GM19099 (cell line): ENCODE results near the gene DIAPH1.

Experiments
- POLR2A ChIP-seq: IDR thresholded peaks from 3 replicates; pipeline ENCODE4 v1.6.1; 2011; ENCODE audit warnings: low read depth; ENCODE audit not compliant: insufficient read length; ENCODE audit errors: extremely low read depth

The DIAPH1 gene

DNA sequence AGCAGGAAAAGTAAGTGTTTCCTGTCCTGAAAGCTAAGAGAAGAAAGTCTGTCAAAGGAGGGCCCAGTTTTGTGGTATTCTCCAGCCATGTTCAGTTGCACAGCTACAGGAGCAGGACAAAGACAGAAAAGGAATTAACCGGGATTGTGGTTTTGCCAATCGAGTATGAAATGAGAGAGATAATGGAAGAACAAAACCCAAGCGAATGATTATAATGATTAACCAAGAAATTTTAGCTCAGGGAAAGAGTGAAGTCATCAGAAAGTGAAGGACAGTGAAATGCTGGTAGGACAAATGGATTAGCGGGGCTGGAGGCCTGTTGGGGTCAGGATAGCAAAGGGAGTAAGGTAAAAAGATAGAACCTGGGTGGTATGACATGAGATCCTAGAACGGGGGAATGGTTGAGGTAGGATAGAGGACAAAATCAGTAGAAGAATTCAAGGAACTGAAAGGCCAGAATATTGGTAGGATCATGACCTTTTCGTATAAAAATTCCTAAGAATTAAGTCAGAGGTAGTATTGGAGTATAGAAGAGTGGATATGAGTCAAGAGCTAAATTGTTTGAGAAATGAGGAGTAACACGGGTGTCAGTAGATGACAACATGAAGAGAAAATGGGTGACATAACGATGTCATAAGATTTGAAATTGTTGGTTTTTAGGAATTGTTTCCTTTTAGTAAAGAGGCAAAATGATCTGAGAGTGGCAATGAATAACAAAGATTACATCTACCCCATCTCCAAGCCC, 52.8 kb downstream of the DIAPH1 start:
- no peak for TF ChIP-seq POLR2A

- TF ChIP-seq POLR2A, result no peak
These were observed 54.5 kb downstream of the DIAPH1 start for GRCh38 chr5:141564216-141564692.

- TF ChIP-seq POLR2A, result no peak
These were observed 57.9 kb downstream of the DIAPH1 start for GRCh38 chr5:141560725-141561483.

GRCh38 chr5:141560151-141560550, 58.6 kb downstream of the DIAPH1 start:
- no peak for TF ChIP-seq POLR2A

DNA sequence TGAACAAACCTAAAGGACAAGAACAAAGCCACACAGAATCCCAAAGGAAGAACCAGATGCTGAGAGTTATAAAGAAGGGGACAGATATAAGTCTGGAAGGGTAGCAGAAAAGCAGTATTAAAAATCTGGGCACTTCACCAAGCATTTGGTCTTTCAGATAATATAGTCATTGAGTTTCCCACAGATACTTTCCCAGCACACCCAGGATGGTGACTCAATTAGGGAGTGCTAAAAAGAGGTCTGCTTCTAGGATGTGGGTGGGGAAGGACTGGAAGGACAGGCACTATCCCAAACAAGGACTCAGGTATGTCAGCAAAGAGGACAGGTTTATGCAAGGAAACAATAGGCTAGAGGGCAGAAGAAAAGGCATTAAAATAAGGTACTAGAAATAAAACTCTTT, 59.3 kb downstream of the DIAPH1 start:
- TF ChIP-seq POLR2A, result no peak

DNA sequence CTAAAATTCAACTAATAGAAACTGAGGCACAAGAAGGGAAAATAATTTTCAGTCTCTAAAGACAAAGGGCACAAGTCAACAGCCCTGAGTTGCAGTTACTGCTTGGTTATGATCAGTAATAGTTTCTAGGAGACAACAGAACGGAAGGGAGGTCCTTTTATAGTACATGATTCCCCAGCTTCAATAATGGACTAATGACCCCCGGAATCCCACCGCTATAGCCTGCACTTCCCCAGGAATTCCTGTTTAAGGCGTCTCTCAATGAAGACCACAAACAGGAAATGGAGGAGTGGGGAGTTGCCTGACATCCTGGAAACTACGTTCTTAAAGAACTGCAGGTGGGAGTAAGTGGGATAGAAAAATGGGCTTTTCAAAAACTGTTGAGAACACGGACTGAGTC, 60.6 kb downstream of the DIAPH1 start:
- no peak for TF ChIP-seq POLR2A

GRCh38 chr5:141557681-141558136, 61.1 kb downstream of the DIAPH1 start:
- TF ChIP-seq POLR2A, result no peak

DNA sequence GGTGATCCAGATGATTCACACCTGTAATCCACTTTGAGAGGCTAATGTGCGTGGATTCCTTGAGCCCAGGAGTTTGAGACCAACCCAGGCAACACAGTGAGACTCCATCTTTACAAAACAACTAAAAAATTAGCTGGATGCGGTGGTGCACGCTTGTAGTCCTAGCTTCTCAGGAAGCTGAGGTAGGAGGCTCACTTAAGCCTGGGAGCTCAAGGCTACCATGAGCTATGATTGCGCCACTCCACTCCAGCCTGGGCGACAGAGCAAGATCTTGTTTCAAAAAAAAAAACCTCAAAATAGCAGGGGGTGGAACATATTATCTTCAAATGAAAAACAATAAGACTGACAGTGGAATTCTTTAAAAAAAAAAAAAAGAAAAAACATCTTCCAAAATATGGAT, 70.9 kb downstream of the DIAPH1 start:
- TF ChIP-seq POLR2A, result no peak

DNA sequence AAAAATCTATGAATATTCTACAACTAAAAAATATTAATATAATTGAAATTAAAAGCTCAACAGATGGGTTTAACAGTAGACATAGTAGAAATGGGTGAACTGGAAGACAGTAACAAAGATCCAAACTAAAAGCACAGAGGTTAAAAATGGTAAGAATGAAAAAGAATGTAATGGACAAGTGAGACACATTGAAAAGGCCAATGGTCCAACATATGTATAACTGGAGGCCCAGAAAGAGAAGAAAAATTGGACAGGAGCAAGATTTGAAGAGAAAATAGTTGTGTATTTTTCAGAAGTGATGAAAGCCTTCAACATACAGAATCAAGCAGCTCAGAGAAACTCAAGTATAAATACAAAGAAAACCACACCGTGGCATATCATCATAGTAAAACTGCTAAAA, 71.3 kb downstream of the DIAPH1 start:
- no peak for TF ChIP-seq POLR2A

GRCh38 chr5:141543053-141543452, 75.7 kb downstream of the DIAPH1 start:
- TF ChIP-seq POLR2A, result no peak

DNA sequence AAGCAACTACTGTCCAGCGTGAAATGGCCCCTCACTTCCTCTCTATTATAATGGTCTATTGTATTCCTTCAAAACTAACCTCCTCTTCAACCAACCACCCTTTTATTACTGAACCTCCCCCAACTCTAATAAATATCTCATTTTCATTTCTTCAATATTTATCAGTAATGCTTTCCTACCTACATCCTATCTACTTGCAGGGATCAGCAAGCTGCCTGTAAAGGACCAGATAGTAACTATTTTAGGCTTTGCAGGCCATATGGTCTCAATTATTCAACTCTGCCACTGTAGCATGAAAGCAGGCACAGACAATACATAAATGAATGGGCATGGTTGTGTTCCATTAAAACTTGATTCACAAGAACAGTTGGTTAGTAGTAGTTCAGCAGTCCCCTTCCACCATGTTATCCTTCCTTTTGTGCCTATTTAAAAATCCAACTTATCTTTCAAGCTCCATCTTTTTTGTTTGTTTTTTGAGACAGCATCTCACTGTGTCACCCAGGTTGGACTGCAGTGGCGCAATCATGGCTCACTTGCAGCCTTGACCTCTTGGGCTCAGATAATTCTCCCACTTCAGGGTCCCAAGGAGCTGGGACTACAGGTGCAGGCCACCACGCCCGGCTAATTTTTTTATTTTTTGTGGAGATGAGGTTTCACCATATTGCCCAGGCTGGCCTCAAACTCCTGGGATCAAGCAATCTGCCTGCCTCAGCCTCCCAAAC, 84.1 kb downstream of the DIAPH1 start:
- TF ChIP-seq POLR2A, result no peak

DNA sequence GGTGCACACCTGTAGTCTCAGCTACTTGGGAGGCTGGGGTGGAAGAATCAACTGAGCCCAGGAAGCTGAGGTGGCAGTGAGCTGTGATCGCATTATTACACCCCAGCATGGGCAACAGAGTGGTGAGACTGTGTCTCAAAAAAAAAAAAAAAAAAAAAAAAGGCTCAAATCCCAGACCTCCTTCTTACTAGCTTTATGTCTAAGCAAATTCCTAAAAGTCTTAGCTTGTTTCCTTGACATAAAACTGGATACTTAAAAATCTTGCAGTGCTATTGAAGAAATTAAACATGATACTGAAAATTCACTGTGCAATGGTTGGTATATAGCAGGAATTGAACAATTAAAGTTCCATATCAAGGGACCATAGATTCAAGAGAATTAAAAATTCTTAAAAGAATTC, 84.9 kb downstream of the DIAPH1 start:
- TF ChIP-seq POLR2A, result no peak

DNA sequence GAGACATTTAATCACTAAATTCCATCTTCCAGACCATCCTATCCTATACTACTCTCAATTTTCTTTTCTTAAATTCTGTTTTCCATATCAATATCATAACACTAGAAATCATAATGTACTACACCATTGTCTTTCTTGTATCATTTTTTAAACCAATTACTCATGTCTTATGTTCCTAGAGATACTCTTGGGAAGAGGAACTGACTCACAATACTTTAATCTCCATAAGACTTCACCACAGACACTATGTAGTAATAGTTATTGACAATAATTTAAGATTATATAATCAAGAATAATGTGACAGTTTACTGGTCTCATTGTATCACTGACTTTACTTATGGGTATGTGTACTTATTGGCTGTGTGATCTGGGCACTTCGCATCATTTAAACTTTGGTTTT, 86.1 kb downstream of the DIAPH1 start:
- no peak for TF ChIP-seq POLR2A

GRCh38 chr5:141529873-141530272, 88.9 kb downstream of the DIAPH1 start:
- TF ChIP-seq POLR2A, result no peak

DNA sequence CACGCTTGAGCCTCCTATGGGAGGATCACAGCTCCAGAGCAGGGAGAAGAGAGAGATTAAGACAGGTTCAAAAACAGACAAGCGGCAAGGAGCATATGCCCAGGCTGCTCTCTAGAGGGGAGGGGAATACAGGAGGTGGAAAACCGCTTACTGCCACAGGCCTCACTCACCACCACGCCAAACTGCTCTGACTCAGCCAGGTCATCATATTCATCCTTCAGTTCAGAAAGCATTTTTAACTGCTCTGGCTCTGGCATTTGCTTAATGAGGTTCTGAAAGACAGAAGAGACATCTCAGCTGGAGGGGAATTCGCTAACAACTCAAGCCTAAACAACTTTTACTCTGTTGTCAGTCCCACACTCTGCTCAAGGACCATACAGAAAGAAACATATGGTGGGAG, 89.8 kb downstream of the DIAPH1 start:
- TF ChIP-seq POLR2A, result no peak
